NCI-H2107 treated with DMSO at 0.1 percent for 48 hours (cell line): ENCODE results near the gene TRPM8.
A peak's percentile ranks its signal among the peaks of the same experiment; 100 is the strongest.

ENCODE experiments used
- DNase-seq: peaks from one replicate; lab custom pipeline; 2025; ENCODE audit not compliant: unreplicated experiment; lab: John Stamatoyannopoulos, UW

Gene TRPM8

DNA sequence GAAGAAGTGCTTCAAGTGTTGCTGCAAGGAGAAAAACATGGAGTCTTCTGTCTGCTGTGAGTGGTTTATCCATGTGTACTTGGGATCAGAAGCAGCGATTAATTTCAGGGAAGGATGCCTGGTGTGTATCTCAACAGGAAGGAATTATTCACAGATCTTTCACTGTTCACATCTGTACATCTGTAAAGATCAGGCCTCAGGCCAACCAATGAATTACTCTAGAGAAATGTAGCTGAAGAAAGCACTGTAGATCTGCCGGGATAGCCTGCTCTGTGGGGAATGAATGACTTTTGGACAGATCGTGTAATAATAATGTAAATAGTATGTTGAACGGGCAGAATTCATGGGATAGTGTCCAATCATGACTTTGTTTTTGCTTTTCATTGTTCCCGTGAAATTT is 79.3 kb downstream of the TRPM8 start:
- no peak for DNase-seq

DNA sequence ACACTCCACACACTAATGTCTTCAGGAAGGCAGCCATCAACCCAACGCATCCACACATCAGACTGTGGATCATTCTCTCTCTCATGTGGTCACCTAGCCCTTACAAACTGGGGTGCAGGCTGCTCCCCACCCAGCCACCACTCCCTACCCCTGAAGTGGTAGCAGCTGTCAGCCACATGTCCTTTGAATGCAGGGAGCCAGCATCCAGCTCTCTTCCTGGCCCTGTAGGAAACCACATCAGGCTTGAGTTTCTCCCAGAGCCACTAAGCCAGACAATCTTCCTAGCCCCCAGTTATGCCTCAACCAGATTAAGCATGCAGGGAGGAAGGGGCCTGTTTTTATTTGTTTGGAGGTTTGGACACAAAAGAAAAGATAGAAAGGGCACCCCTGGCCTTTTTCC is 80.5 kb downstream of the TRPM8 start:
- no peak for DNase-seq

DNA sequence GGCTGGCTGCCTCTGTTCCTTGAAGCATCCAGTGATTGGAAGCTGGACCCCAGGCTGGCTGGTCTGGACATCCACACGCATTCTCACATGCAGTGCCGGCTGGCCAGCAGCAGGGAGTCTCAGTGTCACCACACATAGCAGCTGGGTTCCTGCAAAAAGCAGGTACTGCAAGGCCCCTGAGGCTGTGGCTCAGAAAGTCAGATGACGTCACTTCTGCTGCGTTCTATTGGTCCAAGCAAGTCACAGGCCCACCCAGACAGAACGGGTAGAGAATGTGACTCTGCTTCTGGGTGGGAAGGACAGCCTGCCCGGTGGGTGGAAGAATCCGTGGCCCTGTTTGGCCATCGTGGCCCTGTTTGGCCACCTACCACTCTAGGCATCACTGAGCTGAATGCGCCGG is 82.0 kb downstream of the TRPM8 start:
- no peak for DNase-seq

DNA sequence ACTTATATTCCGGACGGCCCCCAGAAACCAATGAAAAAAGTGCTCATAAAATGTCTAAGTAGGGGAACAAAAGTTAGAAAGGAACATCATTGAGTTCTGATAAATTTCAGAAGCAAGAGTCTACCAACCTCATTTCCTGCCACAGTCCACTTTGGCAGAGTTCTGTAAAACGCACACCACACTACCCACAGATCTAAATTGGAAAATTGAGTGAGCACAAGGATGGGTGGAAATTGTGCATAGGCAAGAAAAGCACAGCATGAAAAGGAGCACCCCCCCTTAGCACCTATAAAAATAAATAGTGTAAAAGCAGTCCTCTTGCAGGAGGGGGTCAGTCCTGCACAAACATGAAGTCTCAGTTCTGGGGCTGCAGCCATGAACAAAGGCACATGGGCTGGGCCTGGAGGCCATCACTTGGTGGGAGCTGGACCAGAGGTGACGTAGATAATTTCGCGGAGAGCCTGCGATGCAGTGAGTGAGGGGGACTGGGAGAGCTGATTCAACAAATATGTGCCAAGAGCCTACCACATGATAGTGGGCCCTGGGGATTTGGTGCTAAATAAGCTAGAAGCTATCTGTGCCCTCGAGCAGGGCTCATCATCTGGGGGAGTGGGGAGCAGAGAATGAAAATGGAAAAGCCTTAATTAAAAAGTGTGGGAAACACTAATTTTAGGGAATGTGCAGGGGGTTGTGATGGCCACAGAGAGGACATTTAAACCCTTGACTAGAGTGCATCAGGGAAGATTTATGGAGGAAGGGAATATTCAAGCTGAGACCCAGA is 84.4 kb downstream of the TRPM8 start:
- no peak for DNase-seq

DNA sequence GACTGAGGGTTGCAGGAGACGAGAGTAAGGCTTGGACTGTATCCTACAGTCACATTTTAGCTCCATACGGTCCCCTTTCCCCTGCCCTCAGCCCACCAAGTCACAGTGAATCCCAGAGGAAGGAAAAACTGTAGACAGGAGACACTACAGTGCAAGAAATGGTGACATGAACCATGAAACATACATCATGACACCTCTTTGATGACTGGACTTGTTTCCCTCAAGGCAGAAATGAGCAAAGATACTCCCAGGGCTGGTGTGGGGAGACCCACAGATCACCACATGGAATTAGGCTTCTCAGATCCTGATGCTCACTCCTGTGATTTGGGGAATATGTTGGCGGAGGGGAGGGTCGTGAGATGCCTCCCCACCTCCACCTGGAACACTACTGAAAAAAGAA is 85.1 kb downstream of the TRPM8 start:
- no peak for DNase-seq

DNA sequence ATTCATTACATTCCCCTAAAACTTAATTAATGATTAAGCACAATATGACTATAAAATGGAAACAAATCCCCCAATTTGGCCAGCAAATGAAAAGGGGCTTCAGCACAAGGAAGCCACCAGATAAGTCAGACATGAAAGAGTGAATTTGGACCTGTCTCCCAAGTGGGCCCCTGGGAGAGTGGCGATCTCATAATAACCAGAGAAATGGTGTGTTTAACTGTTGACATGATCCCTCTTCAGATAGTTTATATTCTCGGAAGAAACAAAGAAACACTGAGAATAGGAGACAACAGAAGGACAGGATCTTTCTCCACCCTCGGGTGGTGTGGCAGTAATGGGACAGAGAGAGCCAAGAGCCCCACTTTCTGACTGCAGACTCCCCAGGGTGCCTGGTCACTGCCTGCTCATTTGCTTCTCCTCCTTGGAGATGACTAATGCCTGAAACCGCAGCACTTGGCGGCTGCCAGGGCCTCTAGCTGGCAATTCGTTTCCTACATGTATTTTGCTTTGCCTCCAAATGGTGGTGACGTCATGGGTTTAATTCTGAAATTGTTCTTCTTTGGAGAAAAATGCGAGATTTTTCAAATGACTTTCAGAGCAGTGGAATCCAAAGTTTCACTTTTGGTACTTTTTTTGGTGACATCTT is 86.9 kb downstream of the TRPM8 start:
- DNase-seq: peak; percentile 71

DNA sequence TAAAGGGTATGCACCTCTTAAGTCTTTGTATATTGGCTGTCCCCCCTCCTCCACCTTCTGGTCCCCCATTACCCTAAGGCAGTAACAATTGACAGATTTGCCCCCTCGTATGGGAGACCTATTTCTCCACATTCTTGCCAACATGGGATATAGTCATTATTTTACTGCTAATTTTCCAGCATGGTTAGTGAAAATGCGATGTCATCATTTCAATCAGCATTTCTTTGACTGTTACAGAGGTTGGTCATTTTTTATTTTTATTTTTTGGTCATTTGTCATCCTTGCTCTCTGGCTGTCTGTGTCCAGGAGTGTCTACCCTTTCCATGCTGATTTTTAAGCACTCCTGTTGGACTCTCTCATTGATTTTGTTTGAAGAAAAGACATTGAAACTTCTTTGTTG is 88.0 kb downstream of the TRPM8 start:
- no peak for DNase-seq

DNA sequence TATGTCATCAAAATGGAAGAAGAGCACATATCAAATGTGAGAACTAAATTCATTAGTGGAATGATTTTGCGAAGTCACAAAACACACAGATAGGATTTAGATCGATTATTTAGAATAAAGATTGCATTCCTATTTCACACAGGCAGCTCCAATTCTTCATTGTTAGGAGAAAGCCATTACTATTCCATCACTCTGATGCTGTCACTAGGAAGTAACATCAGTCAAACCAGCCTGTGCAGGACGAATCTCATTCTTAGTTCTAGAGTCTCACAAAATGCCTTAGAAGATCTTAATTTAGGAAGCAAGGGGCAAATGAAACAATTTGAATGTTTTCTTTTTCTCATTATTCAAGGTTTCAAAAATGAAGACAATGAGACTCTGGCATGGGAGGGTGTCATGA is 89.3 kb downstream of the TRPM8 start:
- no peak for DNase-seq

DNA sequence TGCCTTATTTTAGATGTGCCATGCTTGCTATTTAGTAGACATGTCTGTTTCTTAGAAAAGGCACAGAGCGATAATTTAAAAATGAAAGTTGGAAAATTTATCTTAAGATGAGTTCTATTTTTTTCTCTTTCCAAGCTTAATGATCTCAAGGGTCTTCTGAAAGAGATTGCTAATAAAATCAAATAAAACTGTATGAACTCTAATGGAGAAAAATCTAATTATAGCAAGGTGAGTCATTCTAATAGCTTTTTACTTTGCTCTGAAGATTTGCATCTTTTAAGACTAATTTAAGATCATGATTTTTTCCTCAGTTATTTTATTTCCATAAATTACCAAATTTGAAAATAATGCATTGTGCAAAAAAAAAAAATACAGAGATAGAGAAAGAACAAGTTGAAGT is 97.3 kb downstream of the TRPM8 start:
- no peak for DNase-seq

DNA sequence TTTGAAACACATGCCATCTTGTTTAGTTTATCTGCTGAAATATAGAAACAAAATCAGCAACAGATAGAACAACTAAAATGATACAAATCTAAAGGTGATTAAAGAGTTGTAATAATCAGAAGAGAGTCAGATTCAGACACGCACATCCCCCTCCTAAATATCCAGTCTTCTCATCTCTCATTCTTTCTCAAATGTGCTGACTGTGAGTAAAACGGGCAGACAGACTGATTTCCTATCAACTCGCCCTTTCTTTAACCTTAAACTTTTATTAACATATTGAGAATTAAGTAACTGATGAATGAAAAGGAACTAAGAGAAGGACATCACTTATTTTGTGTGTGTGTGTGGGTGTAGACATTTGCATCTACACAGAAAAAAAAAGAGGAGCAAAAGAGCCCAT is 98.7 kb downstream of the TRPM8 start:
- DNase-seq: no peak

DNA sequence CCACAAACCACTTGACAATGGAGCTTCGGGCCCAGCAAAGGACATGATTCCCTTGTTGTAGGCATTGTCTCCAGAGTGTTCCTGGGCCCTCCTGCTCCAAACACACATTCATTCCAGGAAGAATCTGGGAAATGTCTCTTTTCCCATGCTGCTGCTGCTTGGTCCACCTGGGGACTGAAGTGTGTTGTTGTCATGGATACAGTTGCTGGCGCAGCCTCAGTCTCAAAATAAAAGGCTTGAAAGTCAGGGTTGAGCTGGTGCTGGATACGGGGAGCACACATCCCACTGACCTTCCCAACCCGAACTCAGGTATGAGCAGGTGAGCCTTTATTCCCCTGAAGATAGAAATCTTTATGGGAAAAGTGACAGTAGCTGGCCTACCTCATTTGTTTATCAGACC is 102.7 kb downstream of the TRPM8 start:
- no peak for DNase-seq

DNA sequence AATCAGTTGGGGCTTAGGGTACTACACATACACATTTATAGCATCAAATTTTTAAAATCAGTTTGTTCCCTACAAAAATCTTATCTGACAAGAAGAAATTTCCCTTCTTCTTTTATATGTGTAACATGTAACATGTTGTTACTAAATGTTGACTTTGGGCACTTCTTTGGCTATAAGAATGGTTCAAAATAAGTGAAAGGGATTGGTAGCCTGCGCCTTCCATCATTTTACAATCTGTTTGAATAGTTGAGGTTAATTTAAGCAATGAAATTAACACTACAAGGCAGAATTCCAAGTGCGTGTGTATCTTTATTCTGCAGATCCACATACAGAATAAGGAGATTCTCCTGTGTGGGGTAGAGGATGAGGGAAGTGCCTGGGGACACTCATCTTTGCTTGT is 103.2 kb downstream of the TRPM8 start:
- DNase-seq: no peak

DNA sequence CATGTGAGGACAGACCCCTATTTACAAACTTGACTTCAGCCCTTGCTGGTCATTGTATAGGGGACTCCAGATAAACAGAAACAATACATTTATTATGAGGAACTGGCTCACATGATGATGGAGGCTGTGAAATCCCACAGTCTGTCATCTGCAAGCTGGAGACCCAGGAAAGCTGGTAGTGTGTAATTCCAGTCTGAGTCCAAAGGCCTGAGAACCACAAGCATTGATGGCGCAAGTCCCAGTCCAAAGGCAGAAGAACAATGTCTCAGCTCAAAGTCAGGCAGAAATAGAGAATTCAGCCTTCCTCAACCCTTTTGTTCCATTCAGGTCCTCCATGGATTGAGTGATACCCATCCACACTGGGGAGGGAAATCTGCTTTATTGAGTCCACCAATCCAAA is 105.3 kb downstream of the TRPM8 start:
- DNase-seq: no peak

DNA sequence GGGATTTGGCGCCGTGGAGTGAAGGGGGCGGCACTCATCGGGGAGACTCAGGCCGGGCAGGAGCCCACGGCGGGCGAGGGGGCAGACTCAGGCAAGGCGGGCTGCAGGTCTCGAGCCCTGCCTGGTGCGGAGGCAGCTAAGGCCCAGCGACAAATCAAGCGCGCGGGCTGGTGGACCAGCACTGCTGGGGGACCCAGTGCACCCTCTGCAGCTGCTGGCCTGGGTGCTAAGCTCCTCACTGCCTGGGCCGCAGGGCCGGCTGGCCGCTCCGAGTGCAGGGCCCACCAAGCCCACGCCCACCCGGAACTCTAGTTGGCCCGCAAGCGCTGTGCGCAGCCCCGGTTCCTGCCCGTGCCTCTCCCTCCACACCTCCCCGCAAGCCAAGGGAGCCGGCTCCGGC is 107.1 kb downstream of the TRPM8 start:
- DNase-seq: no peak

DNA sequence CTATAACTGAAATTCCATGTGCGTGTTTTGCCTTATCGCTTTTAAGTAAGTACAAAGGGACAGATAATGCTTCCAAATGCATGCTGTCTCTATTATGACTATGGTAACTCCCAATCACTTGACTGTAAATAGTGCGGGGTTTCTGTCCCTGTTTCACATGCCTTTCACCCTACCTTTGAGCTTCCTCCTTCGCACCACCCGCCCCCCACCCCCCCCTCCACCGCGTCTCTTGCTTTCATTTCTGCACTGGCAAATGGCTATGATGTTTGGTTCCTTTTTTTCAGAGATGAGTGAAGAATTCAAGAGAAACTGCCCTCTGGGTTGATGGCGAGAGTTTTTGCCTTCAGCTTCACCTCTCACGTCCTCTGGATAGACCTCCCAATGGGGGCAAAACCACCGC is 108.3 kb downstream of the TRPM8 start:
- no peak for DNase-seq

DNA sequence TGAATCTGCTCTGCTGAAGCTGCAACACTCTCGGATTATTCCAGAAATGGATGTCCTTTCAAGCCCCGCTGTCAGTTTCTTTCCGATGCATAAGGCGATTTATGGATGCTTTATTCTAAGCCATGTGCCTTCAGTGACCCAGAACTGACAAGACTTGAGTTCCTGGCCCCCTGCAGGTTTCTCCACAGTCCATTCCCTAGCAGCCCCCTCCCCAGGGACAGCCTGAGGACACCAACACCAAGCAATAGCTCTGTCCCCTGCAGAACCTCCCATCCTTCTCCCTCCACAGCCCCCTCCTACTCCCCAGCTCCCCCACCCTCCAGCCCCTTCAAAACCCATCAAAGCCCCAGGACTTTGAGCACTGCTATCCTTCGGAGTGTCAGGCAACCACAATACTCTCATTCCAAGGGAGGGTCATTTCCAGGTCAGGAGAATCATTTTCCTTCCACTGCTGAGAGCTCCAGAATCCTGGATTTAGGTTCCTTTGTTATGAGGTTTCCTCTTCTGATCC is 108.8 kb downstream of the TRPM8 start:
- DNase-seq: no peak

DNA sequence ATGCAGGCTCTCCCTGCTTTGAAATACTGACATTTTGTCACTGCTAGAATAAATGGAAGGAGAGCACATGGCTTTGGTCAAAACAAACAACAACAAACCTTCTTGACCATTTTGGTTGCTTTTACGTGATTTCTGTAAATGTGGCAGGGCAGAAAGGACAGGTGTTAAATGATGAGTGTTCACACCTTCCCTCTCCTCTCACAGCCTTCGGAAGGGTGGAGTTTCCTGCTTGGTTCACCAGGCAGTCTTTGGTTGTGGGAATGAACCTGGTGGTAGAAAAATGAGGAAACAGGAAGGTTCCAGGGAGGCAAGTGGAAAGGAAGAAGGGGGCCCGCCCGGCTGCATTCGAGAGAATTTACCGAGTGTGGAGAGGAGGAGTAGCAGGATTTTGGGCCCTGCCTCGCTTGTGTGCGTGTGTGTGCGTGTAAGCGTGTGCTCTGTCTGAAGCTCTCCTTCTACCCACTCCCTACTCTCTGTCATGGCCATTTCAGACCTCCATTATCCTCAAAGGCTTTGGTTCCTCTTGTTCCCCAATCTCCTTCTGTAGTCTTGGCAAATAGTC is 109.6 kb downstream of the TRPM8 start:
- DNase-seq: no peak

DNA sequence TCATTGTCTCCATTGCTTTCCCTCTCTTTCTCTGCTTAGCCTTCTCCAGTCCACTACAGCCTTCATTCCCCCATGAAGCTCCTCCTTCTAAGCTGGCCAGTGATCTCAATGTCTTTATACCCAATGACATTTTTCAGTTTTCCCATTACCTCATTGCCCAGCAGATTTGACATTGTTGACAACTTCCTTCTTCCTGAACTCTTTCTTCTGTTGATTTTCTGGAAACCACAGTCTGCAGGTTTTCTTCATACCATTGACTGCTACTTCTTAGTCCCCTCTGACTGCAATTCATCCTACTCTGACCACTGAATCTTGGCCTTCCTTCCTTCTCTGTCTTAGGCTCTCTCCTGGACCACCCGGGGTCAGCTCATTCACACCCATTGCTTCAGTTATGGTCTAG is 110.5 kb downstream of the TRPM8 start:
- DNase-seq: no peak

DNA sequence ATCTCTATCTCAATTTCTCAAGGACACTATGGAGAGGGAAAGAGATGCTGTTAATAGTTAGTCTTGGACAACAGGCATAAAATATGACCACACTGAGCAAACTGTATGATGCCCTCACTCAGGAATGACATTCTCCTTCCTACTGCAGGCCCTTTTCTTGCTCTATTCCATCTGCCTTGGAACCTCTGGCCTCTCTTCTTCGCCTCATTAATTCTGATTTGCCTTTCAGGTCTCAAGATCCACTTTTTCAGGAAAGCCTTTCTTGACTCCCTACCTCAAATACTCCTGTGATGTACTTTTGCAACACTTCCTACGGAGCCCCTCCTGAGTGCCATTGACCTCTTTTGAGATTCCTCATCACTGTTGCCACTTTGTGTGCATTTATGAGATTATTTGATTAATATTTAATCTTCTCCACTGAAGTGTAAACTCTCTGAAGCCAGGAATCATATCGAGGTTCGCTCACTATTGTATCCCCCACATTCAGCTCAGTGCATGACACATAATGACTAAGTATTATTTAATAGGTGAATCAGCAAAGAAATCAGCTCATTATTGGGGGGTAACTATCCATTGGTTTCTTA is 112.1 kb downstream of the TRPM8 start:
- DNase-seq: no peak

DNA sequence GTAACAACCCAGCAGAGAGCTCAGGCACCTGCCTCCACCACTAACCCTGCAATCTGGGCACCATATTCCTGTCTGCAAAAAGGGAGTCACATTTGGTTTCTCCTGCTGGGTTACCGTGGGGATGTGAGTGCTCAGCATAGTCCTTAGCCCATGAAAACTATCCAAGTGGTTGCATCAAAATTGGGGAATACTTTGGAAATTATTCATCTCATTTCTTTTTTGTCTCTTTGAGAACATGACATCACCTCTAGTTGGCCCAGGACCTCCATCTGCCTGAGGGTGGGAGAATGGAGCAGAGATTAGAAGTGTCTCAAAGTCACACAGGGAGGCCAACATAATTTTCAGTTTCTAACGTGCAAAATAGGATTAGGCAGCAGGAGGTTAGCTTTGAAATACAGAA is 114.0 kb downstream of the TRPM8 start:
- DNase-seq: no peak

DNA sequence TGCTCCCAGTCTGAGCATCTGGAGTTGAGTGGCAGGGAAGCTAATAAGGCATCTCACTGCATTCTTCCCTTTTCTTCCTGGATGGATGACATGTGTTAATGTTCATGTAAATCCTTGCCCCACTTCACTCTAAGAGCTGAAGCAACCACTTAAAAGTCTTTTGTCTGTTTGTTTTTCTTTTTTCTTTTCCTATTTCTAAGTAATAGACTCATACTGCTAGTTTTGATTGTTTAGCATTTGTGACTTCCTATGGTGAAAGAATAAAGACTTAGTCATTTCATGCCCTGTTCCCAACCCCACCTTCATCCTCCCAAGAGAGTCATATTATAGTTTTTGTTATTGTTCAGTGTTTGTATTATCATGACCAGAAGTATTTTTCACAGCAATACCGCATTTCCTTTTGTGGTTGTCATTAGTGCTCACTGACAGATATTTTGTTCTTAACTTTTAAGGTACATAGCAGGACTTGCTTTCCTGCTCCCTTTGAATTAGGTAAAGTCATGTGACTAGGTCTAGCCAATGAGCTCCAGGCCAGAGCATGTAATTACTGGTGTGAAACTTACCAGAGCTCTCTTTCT is 115.2 kb downstream of the TRPM8 start:
- no peak for DNase-seq

DNA sequence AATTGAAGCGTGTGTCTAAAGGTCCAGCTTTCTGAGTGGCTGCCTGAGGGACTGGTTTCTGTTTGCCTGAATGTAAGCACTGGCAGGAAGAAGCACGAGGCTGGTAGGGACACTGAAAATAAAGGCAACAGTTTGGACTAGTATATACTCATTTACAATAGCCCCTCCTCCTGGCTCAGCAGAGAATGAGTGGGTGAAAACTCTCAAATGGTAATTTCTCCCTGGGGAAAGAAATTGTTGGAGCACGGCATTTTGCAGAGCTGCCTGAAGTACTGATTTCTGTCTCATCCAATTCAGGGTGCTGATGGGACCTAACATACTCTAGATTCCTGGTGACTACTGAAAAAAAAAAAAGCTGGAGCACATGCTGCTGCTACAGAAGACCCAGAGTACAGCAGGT is 116.0 kb downstream of the TRPM8 start:
- DNase-seq: no peak
